Inferior parietal cortex (tissue), 1 donor: Measurements from ENCODE around the gene DUOXA2.
"Not testable (repeated sequence)": the region's sequence is repeated elsewhere in the genome, so short reads cannot be mapped to it uniquely, and the experiment has no call there.

Experiments used
- DNase-seq: peaks from one replicate; pipeline ENCODE4 v3.0.0-alpha.2; 2016; ENCODE audit errors: extremely low spot score

The DUOXA2 gene

GRCh38 chr15:45095661-45096060 is 18.5 kb upstream of the DUOXA2 start:
- DNase-seq, result no peak

- no peak for DNase-seq
Measured at GRCh38 chr15:45097466-45097865, 16.7 kb upstream of the DUOXA2 start.

- DNase-seq, result no peak
Measured at GRCh38 chr15:45099549-45100165, 14.5 kb upstream of the DUOXA2 start.

GRCh38 chr15:45100884-45101625 is 13.1 kb upstream of the DUOXA2 start:
- no peak for DNase-seq

GRCh38 chr15:45101749-45102148 is 12.4 kb upstream of the DUOXA2 start:
- DNase-seq, result no peak

- no peak for DNase-seq
Measured at GRCh38 chr15:45102226-45102625, 11.9 kb upstream of the DUOXA2 start.

GRCh38 chr15:45104170-45104569 is 10.0 kb upstream of the DUOXA2 start:
- DNase-seq, result not testable (repeated sequence)

GRCh38 chr15:45105586-45105985 is 8.5 kb upstream of the DUOXA2 start:
- DNase-seq, result no peak

- DNase-seq, result no peak
Measured at GRCh38 chr15:45106002-45106790, 7.9 kb upstream of the DUOXA2 start.

GRCh38 chr15:45107941-45108630 is 6.0 kb upstream of the DUOXA2 start:
- DNase-seq, result no peak

- no peak for DNase-seq
Measured at GRCh38 chr15:45110256-45110820, 3.8 kb upstream of the DUOXA2 start.

GRCh38 chr15:45111390-45112142 is 2.6 kb upstream of the DUOXA2 start:
- no peak for DNase-seq

- DNase-seq, result no peak
Measured at GRCh38 chr15:45112143-45112590, 2.0 kb upstream of the DUOXA2 start.

GRCh38 chr15:45112591-45113379 is 1.3 kb upstream of the DUOXA2 start:
- DNase-seq, result no peak

GRCh38 chr15:45113380-45113990 is 641 bp upstream of the DUOXA2 start:
- no peak for DNase-seq

- no peak for DNase-seq
Measured at GRCh38 chr15:45114751-45115085, 592 bp downstream of the DUOXA2 start.

- DNase-seq, result no peak
Measured at GRCh38 chr15:45115312-45115820, 1.2 kb downstream of the DUOXA2 start.

- no peak for DNase-seq
Measured at GRCh38 chr15:45116006-45116481, 1.9 kb downstream of the DUOXA2 start.
